CMK (cell line): Measurements from ENCODE around the gene STIM1.

Experiments
- DNase-seq: peaks from one replicate; pipeline ENCODE4 v3.0.0-alpha.2; 2010; ENCODE audit warnings: low read depth

Gene STIM1

DNA sequence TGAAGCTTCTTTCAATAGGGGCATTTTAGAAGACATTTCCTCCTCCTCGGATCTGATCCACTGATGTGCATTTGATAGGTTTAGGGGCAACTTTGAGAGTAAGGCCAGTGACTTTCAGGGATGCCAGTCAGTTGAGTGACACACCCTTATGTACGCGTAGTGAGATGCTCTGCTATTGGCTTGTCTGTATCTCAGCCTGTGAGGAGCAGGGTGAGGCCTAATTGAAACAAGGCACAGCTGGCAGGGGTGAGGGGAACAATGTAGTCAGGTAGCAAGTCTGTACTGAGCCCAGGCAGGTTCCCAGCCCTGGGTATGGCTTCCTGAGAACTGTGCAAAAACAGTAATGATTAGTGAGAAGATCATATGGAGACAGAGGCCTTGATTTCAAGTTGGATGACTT lies 61.5 kb downstream of the STIM1 start:
- DNase-seq: no peak

DNA sequence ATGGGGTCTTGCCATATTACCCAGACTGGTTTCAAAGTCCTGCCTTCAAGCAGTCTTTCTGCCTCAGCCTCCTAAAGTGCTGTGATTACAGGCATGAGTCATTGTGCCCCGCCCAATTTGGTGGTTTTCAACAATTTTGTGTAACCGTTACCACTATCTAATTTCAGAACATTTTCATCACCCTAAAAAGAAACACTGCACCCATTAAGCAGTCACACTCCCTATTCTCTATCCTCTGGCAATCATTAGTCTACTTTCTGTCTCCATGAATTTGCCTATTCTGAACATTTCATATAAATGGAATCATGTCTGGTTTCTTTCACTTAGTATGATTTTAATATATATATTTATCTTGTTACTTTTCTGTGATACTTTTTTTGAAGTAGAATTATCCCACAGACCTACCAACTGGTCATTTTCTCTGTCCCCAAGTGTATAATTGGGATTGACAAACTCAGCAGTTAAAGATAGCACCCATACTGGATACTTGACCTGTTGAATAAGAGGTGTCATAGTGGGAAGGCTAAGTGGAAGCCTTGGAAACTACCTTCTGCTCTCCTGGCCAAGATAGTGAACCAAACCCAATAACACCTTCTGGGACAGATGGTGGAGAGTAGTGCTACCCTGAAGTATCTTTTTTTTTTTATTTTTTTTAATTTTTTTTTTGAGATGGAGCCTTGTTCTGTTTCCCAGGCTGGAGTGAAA lies 64.8 kb downstream of the STIM1 start:
- DNase-seq: no peak

DNA sequence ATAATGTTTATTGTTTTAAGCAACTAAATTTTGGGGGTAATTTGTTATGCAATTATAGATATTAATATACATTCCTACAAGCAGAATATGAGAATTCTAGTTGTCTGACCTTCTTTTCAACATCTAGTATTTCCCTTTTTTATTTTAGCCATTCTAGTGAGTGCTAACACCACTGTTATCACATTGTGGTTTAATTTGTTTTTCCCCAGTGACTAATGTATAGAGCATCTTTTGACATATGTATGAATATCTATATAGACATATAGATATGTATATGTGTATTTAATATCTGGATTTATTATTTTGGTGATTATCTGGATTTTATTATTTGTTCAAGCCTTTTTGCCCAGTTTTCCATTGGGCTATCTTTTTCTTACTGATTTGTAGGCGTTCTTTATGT lies 66.6 kb downstream of the STIM1 start:
- DNase-seq: no peak

DNA sequence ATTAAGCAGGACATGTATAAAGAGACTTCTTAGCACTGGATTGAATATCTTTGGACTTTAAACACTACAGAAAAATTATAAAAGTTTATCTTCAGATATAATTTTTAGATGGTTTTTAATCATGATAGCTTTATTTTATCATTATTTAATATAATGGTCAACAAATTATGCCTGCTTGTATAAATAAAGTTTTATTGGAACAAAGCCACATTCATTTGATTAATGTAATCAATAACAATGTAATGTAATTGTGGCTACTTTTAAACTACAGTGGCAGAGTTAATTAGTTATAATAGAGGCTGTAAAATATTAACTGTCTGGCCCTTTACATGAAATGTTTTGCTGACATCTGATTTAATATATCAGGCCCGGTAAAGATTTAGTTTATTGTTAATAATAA lies 70.0 kb downstream of the STIM1 start:
- no peak for DNase-seq

DNA sequence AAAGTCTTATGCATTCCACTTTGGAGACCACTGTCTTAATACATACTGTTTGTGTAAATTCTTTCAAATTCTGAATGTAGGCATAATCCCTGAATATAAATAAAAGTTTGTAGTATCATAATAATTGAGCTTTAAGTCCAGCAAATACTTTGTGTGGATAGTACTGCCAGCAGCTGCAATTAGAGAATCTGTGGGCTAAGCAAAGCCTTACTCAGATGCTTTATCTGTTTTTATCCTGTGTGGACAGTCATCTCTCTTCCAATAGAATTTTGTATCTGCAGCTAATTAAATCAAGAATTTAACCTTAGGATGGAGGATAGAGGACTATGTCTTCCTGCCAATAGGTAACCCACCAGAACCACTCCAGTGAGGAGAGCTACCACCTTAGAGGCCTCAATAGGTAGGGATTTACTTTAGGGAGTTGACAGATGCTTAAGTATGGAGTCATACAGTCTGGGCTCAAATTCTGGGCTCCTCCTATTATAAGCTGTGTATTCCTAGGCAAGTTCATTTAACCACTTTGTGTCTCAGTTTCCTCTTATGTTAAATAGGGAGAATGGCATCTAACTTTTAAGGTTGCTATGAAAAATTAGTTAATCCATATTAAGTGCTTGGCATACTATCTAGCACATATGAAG lies 71.1 kb downstream of the STIM1 start:
- DNase-seq: no peak

DNA sequence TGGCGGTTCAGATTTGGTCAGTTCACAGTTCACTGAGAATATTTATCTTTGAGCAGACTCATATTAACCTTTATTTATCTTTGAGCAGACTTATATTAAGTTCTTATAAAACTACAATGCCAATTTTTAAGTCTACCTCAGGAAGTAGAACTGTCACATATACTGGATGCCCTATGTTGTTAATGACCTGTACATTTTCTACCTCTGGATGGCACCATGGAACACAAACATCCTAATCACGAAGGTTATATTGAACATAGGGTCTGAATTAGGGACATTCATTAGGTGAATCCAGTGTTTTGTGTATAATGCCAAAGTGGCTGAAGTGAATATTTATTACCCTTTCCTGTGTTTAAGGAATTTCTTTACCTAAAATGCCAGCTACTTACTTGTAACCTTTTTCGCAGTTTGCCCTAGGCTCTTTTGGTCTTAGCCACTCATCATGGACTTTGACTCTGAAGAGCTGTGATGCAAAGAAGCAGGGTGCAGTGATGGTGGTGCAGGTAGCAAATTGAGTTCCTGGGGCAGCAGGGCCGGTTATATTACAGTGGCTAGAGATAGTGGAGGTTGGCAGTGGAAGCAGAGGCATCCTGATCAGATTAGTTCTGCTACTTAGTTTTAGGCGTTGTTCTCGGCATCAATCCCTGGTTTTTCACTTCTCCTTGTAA lies 71.8 kb downstream of the STIM1 start:
- DNase-seq: no peak

DNA sequence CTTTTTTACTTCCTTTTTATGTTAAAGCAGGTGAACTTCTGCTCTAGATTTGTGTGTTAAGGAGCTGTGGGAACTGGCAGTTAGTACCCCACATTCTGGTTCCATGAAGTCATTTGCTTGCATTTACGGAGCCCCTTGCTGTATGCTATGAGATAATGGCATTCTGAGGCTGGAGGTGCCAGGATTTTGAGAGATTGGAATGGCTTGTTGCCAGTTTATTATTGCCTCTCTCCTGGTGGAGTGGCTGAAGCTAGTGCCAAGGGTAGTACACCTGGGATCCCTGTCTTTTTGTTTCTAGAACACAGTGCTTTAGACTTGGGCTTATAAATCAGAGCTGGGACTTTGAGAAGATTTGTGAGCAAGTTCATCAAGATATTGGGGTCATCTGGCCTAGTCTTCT lies 73.8 kb downstream of the STIM1 start:
- DNase-seq: no peak

DNA sequence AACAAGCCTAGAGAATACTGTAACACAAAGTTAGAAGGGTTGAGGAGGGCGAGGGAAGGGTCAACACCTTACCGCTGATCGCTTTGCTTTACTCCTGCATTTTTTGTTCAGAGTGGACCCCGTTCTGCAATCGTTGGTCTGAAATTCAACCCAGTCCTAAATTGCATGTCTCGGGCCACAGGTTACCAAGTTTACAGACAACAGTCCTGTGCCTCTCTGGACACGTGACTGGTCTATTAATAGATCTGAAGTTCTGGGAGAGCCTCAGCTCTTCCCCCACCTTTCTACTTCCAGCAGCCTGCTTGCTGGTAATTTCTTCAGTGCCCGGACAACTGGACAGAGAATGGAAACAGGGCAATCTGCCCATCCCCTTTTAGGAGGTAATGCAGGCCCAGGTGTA lies 74.2 kb downstream of the STIM1 start:
- DNase-seq: no peak

DNA sequence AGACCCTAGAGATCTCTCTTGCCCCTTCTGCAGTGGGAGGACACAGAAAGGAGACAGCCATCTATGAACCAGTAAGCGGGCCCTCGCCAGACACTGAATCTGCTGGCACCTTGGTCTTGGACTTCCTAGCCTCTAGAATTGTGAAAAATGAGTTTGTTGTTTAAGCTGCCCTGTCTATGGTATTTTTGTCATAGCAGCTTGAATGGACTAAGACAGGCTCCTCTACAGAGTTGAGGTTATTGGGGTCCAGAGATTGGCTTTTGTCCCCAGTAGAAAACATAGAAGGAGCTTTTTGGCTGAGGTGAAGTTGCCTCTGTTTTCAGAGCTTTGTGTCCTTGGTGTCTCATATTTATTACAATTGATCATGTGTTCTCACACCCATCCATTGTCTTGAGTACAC lies 77.2 kb downstream of the STIM1 start:
- no peak for DNase-seq

DNA sequence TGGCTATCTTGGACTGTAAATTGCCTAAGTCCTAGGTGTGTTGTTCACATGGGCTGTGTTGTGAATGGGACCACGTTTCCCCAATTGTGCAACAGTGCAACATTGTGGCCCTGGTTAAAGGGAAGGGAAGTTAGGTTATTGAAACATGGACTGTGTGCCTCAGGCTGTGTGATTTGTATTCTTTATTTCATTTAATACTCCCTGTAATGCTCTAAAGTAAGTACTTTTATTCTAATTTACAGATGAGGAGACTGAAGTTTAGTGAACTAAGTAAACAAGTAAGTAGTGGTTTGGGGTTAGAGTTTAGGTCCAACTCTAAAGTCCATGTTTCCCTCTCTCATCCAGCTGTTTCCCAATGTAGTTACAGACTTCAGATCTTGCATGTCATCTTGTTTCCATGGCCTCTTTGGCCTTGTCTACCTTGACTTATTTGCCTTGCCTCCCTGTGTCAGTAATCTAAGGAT lies 77.7 kb downstream of the STIM1 start:
- DNase-seq: no peak

DNA sequence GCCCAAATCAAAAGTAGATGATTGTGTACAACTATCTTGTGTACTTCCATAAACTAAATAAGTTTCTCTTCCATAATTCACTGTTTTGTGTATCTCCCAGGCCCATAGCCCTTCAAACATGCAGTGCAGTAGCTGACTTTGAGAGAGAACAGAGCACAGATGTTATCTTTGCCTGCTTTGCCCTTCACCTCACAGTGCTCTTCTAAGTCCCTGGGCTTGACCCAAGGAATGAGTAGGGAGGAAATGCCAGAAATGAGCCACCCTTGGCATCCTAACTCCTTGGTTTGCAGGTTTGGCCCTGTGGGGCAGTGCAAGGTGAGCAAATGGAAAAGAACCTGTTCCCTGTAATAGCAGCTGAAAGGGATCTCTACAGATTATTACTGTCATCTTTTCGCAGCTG lies 79.2 kb downstream of the STIM1 start:
- no peak for DNase-seq

DNA sequence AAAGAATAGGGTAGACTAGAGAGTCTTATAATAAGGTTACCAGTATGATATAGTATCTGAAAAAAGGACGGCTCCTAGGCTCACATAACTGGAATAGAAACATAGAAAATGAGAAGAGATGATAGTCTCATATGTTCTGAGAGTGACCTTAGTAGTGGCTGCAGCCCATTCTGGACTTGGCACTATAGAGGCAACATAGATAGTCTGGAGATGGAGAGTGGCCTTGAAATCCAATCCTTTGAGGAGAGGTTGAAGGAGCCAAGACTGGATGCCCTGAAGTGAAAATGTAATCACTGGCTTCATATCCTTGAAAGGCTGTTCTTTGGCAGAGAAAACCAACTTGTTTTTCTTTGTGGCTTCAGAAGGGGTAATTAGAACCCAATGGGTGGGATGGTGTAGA lies 81.1 kb downstream of the STIM1 start:
- no peak for DNase-seq

DNA sequence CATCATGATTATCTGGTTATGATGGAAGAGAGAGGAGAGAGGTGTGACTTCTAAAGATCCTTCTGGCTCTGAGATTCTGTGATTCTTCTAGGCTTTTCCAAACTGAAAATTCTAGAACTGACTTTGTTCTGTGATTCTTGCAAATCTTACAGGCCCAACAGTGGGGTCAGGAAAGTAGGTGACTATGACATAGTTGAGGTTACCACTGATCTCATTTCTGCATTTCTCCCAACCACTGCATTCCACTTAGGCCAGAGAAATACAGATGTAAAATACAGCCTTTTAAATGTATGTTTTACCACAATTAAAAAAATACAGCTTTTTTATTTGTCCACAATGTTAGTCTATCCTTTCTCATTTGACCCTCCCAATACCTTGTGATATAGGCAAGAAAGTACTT lies 83.7 kb downstream of the STIM1 start:
- no peak for DNase-seq

DNA sequence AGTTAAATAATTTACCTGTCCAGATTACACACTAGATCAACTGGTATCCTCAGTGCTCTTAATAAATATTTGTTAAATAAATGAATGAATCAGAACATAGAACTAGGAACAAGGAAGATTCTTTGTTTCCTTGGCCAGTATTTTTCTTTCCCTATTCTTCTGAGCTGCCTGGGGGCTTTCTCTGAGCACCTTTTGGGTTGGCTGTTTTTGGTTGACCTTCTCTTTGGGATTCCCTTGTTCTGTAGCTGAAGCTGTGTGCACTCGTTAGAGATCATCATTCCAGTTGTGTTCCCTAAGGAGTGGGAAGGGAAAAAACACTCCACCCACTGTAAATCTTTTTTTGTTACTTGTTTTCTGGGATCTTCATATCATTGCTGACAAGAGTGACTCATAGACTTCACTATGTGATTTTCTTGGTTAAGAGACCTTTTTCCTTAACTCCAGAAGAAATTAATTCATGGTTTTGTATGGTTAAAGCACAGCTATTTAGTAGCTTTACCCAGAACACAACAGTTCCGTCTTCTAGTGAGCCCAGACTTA lies 84.3 kb downstream of the STIM1 start:
- no peak for DNase-seq

DNA sequence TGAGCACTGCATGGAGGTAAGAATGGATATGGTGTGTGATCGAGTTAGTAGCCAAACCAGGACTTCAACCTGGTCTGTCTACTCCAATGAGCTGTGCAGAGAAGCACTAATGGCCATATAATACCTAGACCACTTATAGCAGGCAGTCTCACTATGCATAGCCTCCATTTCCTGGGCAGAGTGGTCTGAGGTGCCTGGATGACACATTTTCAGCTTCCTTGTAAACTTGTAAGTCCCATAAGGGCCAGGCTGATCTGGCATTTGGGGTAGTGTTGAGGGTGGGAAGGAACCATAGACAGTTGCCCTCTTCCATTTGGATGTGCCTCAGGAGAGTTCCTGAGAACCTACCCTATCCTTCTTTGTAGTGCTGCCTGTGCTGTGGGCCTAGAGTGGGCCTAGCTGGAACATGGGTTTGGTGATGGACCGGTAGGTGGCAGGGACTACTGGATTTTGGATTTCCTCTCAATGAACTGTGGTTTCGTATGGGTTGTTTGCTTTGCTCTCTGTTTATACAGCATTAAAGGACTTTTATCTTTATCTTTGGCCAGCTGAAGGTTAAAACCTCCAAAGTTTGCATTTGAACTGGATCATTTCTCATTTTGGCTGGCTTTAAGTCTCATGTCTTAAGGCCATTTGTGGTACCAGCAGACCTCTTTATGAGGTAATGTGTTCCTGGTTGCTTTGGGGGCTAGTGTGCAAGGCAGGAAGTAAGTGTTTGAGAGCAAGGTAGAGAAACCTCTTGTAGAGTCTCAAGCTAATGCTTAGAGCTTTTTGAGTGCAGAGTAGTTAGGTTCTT lies 86.9 kb downstream of the STIM1 start:
- DNase-seq: no peak

DNA sequence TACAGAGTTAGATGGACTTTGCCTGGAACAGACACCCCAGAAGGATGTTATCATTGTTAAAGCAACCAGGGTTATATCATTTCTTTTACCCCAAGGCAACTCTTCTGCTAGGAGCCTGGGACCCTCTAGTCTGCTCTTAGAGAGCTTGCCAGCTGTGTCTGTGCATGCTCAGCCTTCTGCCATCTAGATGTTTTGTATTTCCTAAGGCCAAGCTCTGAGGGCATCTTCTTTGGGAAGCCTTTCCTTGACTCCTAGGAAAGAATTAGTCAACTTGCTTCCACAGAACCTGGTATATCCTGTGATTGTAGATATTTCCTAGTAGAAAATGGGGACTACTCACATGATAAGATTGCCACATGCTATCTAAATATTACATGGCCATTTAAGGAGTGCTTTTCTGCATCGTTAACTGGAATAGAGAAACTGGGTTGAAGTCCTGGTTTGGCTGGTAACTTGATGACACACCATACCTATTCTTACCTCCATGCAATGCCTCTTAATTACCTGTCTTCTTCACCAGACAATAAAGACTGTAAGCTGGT lies 87.6 kb downstream of the STIM1 start:
- DNase-seq: no peak

DNA sequence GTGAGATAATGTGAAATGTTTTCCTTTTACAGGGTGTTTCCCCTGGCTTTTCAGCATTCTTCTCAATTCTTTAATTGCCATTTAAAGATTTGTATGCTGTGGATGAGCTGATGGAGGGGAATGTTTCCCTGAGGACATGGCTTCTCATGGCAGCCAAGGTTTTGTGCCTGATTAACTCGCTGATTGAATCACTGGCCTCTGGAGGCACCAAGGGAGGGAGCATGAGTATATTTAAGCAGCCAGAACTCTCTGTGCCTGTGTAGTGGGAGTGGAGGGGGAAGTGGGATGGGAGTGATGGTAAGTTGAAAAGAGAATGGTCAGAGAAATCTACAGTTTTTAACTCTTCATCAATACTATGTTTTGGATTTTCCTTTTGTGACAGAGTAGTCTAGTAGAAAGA lies 88.7 kb downstream of the STIM1 start:
- DNase-seq: no peak

DNA sequence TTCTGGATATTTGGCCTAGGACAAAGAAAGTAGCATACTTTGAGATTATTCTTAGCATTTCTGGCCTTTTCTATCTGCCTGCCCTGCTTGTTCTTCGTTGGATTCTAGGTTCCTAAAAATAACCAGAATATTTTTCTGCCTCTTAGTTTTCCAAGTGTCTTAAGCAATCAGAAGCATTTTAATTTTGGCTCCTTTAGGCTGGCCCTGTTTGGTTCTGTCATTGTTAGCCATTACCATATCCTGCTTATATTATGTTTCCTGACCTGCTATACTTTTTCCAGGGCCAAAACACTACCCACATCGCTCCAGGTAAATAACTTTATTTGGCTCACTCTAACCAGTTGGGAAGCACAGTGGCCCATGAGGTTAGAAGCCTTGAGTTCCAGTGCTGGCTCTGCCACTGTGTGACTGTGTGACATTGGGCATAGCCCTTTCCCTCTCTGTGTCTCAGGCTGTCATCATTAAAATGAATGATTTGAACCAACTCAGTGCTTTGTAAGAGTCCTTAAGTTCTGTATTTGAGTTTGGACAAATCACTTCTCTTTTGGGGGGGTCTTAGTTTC lies 91.1 kb downstream of the STIM1 start:
- no peak for DNase-seq

DNA sequence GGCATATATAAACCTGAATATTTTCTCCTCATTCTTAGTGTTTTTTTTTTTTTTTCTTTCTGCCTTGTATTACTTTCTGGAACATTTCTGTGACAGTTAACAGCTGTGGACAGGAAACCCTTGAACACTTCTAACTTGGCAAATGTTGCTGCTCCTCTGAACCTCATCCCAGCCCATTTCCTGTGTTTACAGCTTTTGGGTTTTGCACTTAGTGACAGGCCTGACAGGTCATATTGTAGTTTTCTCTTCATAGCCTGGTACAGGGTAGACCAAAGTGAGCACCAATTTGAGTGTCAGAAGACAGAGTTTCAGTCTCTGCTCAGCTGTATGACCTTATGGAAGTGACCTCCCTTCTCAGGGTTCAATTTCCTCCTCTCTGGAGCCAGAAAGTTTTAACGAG lies 91.6 kb downstream of the STIM1 start:
- DNase-seq: no peak

DNA sequence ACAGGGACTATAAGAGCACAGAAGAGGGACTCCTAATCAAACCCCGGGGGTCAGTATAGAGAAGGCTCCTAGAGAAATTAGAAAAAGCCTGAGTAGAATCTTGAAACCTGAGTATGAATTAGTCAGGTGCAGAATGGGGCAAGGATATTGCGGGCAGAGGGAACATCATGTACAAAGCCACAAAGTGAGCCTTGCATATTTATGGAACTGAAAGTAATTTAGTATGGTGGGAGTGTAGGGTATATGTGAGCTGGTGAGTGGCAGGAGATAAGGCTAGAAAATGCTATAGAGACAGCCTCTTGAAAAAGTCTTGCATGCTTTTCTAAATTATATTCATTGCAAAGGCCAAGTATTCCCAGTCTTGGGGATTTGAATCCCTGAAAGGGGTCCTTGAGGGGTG lies 93.7 kb downstream of the STIM1 start:
- DNase-seq: no peak

DNA sequence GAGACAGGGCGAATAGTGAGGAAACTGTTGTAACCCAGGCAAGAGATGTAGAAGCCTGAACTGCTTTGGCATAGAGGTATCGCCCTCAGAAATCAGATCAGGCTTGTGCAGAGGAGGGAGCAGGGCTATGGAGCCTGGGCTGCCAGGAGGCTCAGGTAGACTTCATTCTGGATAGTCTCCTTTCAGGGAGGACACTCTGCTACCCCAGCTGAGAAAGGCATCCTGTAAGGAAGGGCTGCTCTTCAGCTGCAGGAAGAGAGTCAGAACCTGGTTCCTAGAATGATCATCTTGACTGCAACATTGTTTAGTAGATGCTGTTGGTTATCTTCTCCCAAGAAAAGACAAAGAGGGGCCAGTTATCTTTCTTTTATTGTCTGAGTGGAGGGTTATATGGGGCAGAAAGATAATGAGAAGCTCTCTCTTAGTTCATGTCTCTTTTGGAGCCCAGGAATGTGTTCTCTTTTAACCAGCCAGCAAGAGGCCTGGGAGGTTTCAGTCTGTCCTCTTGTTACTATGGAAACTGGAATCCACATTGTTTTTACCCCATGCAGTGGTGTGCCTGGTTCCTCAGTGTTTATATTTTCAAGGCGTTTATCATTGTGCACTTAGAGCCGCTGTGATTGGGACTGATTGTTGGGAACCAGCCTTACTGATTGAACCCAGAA lies 95.7 kb downstream of the STIM1 start:
- DNase-seq: no peak
